GM12801 (cell line): Measurements from ENCODE around the gene AP2M1.

Experiments used
- TF ChIP-seq, protein P1 (sequence below): IDR thresholded peaks from one replicate; pipeline ENCODE4 v1.5.1; 2011; ENCODE audit warnings: control low read depth; ENCODE audit not compliant: insufficient read length; ENCODE audit errors: extremely low read depth

AP2M1 gene

DNA sequence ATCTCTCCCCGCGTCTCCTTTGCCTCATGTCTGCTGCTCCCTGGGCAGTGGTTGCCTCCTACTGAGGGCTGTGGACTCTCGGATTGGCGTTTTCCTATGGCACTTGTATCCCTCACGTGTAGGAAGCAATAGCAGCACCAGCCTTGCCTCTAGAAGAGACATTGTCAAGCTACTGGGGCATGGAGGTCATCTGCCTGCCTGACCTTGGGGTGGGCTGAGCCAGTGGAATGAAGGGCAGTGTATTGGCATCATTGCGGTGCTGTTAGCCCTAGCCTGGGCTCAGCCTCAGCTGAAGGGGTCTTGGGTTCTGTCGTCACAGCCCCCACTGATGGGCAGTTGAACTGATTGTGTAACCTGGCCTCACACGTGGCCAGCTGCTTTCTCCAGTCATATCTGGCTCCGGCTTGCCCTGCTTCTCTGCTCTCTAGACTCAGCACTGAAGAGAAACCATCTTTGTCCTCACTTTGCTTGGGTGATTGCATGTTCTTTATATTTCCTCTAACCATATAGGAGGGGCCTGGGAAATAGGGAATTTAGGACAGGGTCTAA is 19.4 kb downstream of the AP2M1 start:
- TF ChIP-seq, protein P1, sequence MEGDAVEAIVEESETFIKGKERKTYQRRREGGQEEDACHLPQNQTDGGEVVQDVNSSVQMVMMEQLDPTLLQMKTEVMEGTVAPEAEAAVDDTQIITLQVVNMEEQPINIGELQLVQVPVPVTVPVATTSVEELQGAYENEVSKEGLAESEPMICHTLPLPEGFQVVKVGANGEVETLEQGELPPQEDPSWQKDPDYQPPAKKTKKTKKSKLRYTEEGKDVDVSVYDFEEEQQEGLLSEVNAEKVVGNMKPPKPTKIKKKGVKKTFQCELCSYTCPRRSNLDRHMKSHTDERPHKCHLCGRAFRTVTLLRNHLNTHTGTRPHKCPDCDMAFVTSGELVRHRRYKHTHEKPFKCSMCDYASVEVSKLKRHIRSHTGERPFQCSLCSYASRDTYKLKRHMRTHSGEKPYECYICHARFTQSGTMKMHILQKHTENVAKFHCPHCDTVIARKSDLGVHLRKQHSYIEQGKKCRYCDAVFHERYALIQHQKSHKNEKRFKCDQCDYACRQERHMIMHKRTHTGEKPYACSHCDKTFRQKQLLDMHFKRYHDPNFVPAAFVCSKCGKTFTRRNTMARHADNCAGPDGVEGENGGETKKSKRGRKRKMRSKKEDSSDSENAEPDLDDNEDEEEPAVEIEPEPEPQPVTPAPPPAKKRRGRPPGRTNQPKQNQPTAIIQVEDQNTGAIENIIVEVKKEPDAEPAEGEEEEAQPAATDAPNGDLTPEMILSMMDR, result no peak

DNA sequence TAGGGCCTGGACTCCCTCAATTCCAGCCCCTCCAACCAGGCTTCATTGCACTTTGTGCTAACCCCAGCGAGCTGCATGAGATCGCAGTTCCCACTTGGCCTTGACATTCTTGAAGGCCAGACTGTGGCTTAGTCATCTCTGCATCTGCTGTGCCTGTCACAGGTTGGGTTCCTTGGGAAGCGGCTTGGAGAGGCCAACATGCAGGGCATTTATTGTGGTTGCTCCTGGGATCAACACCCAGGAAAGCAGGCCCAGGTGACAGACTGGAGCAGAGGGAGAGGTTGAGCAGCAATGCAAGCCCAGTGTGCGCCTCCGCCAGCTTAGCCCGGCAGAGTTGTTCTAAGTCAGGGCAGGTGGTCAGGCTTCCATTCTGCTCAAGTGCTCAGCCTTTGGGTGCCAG is 21.9 kb downstream of the AP2M1 start:
- TF ChIP-seq, protein P1, result no peak

DNA sequence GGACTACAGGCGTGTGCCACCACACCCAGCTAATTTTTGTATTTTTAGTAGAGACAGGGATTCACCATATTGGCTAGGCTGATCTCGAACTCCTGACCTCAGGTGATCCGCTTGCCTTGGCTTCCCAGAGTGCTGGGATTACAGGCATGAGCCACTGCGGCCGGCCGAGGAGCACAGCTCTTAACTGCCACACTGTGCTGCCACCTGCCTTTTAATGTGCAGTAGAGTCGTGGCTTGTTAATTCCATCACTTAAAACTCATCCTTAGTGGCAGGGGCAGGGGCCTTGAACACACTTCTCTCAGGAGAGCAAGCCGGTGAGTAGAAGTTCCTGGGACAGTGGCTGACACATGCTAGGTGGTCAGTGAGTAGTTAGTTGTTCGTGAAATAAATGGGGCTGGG is 23.9 kb downstream of the AP2M1 start:
- TF ChIP-seq, protein P1, result no peak

DNA sequence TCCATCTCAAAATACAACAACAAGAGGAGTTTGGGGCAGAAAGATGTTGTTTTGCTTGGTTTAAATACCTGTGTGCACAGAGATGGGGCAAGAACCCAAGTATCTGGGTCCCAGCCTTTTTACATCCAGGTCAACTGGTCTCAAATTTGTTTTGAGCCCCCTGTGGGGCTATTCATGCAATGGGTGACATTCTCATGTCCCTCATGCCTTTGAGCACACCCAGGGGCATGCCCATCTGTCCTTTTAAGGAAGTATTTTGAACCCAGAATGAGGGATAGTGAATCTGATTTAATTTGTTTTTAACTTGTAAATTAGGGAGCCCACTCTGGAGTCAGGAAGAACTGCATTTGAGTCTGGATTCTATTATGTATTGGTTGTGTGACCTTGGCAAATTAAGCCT is 26.2 kb downstream of the AP2M1 start:
- TF ChIP-seq, protein P1, result no peak

DNA sequence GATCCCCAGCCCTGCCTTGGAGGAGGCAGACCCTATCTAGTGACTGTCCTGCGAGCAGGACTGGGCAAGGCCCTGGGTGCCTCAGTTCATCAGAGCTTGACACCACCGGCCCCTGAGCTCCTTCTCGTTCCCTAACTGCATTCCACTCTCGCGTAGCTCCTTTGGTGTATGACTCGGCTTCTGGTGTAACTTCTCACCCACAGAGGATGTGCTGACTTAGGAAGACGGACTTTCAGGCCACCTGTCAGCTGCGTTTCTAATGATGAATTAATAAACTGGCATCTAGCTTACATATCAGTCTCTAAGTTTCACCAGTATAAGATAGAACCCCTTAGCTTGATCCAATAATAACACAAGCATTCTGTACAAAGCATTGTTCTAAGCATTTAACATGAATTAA is 28.9 kb downstream of the AP2M1 start:
- TF ChIP-seq, protein P1, result no peak

DNA sequence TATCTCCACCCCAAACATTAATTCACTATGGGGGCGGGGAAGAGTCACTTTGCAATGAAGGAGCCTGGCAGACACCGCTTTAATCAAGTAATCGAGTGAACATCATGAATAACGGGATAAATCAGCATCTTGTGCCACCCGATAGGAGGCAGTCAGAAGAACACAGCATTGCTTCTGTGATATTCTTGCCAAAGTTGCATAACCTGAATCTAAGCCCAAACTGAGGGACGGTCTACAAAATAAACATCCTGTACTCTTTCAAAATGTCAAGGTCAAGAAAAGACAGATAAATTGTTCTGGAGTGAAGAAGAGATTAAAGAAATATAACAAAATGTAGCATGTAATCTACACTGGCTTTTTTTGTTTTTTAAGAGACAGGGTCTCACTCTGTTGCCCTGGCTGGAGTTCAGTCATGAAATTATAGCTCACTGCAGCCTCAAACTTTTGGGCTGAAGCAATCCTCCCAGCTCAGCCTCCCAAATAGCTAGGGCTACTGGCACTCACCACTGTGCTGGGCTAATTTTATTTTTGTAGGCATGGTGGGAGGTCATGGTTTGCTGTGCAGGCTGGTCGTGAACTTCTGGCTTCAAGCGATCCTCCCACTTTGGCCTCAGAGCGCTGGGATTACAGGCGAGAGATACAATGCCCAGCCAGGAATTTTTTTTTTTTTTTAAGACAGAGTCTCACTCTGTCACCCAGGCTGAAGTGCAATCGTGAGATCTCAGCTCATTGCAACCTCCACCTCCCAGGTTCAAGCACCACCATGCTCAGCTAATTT is 34.7 kb downstream of the AP2M1 start:
- TF ChIP-seq, protein P1, result no peak

DNA sequence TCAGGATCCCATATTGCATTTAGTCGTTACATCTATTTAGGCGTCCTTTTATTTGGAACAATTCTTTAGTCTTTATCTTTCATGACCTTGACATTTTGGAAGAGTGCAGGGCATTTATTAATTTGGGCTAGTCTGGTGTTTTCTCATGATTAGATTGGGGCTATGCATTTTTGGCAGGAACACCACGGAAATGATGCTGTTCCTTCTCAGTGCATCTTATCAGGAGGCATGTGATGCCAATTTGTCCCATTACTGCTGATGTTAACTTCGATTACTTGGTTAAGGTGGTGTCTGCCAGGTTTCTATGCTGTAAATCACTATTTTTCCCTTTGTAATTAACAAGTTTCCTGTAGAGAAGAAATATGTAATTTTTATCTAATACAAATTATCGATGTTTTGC is 36.6 kb downstream of the AP2M1 start:
- TF ChIP-seq, protein P1, result no peak
